HG03045 (cell line): ENCODE results near the gene EPHB4.
"Not testable (repeated sequence)": the region's sequence is repeated elsewhere in the genome, so short reads cannot be mapped to it uniquely, and the experiment has no call there.

Experiments used
- ATAC-seq: cut with Tn5 transposase; IDR thresholded peaks from one replicate; pipeline ENCODE4 v1.9.1; 2021; ENCODE audit warnings: mild to moderate bottlenecking, moderate library complexity; ENCODE audit not compliant: unreplicated experiment

Gene EPHB4

GRCh38 chr7:100791881-100792666, 35.2 kb downstream of the EPHB4 start:
- no peak for ATAC-seq

GRCh38 chr7:100789055-100789454, 38.3 kb downstream of the EPHB4 start:
- no peak for ATAC-seq

GRCh38 chr7:100786323-100786722, 41.0 kb downstream of the EPHB4 start:
- no peak for ATAC-seq

GRCh38 chr7:100785878-100786277, 41.4 kb downstream of the EPHB4 start:
- ATAC-seq = no peak

- no peak for ATAC-seq
These were observed 43.5 kb downstream of the EPHB4 start for GRCh38 chr7:100783804-100784203.

GRCh38 chr7:100781255-100781654, 46.1 kb downstream of the EPHB4 start:
- no peak for ATAC-seq

- no peak for ATAC-seq
These were observed 48.0 kb downstream of the EPHB4 start for GRCh38 chr7:100779359-100779758.

- ATAC-seq = no peak
These were observed 49.2 kb downstream of the EPHB4 start for GRCh38 chr7:100778061-100778621.

GRCh38 chr7:100773491-100773890, 53.8 kb downstream of the EPHB4 start:
- ATAC-seq = no peak

GRCh38 chr7:100768784-100769183, 58.5 kb downstream of the EPHB4 start:
- ATAC-seq = no peak

- ATAC-seq = no peak
These were observed 62.1 kb downstream of the EPHB4 start for GRCh38 chr7:100765250-100765649.

- no peak for ATAC-seq
These were observed 62.5 kb downstream of the EPHB4 start for GRCh38 chr7:100764841-100765240.

GRCh38 chr7:100763556-100764140, 63.7 kb downstream of the EPHB4 start:
- ATAC-seq = no peak

- ATAC-seq = not testable (repeated sequence)
These were observed 64.5 kb downstream of the EPHB4 start for GRCh38 chr7:100762841-100763240.

GRCh38 chr7:100759357-100760171, 67.8 kb downstream of the EPHB4 start:
- no peak for ATAC-seq

GRCh38 chr7:100753750-100754149, 73.6 kb downstream of the EPHB4 start:
- ATAC-seq = no peak

GRCh38 chr7:100752994-100753393, 74.3 kb downstream of the EPHB4 start:
- ATAC-seq = no peak
